HL-60/S4 (cell line): ENCODE data around the gene LRRC74A.

Experiments used
- in situ Hi-C: fragments of 300-500 bp; cut with MboI; formaldehyde crosslinking; loops from 2 replicates; pipeline ENCODE4 v1.14.3; 2022; ENCODE audit warnings: low sequenced_read_pairs

Gene LRRC74A

GRCh38 chr14:76842414-76842813, 16.2 kb downstream of the LRRC74A start:
- in situ Hi-C loops = no loop called here

GRCh38 chr14:76844223-76844622, 18.0 kb downstream of the LRRC74A start:
- in situ Hi-C loops = no loop called here

- in situ Hi-C loops = no loop called here
These were observed 20.3 kb downstream of the LRRC74A start for GRCh38 chr14:76846331-76847047.

- in situ Hi-C loops = no loop called here
These were observed 22.7 kb downstream of the LRRC74A start for GRCh38 chr14:76848879-76849278.

- in situ Hi-C loops = no loop called here
These were observed 28.9 kb downstream of the LRRC74A start for GRCh38 chr14:76855066-76855465.

GRCh38 chr14:76856769-76857168, 30.6 kb downstream of the LRRC74A start:
- in situ Hi-C loops = no loop called here

- in situ Hi-C loops = no loop called here
These were observed 35.5 kb downstream of the LRRC74A start for GRCh38 chr14:76861574-76862255.

GRCh38 chr14:76862546-76863282, 36.5 kb downstream of the LRRC74A start:
- in situ Hi-C loops = no loop called here

- in situ Hi-C loops = no loop called here
These were observed 37.7 kb downstream of the LRRC74A start for GRCh38 chr14:76863724-76864407.

- in situ Hi-C loops = no loop called here
These were observed 40.2 kb downstream of the LRRC74A start for GRCh38 chr14:76866456-76866855.

- in situ Hi-C loops = no loop called here
These were observed 41.6 kb downstream of the LRRC74A start for GRCh38 chr14:76867516-76868453.

GRCh38 chr14:76868454-76869170, 42.4 kb downstream of the LRRC74A start:
- in situ Hi-C loops = no loop called here

GRCh38 chr14:76870166-76870565, 44.0 kb downstream of the LRRC74A start:
- in situ Hi-C loops = no loop called here

GRCh38 chr14:76872796-76873432, 46.7 kb downstream of the LRRC74A start:
- in situ Hi-C loops = no loop called here

- in situ Hi-C loops = no loop called here
These were observed 48.5 kb downstream of the LRRC74A start for GRCh38 chr14:76874734-76875133.

GRCh38 chr14:76876076-76876475, 49.9 kb downstream of the LRRC74A start:
- in situ Hi-C loops = no loop called here

GRCh38 chr14:76877871-76878270, 51.7 kb downstream of the LRRC74A start:
- in situ Hi-C loops = no loop called here

GRCh38 chr14:76880449-76880848, 54.2 kb downstream of the LRRC74A start:
- in situ Hi-C loops = loop anchor here (10.0 kb wide), 1 partner anchor 194 kb away; no protein-coding TSS in a partner anchor

GRCh38 chr14:76881348-76881747, 55.1 kb downstream of the LRRC74A start:
- in situ Hi-C loops = loop anchor here (10.0 kb wide), 1 partner anchor 193 kb away; no protein-coding TSS in a partner anchor
